GM19463 (cell line): ENCODE results near the gene SRGAP2C.
"Not testable (repeated sequence)": the region's sequence is repeated elsewhere in the genome, so short reads cannot be mapped to it uniquely, and the experiment has no call there.

Experiments
- ATAC-seq: cut with Tn5 transposase; IDR thresholded peaks from one replicate; pipeline ENCODE4 v1.9.1; 2021; ENCODE audit warnings: mild to moderate bottlenecking, moderate library complexity; ENCODE audit not compliant: unreplicated experiment

The SRGAP2C gene

GRCh38 chr1:121275435-121275834, 90.7 kb downstream of the SRGAP2C start:
- ATAC-seq: not testable (repeated sequence)

GRCh38 chr1:121278202-121278601, 93.4 kb downstream of the SRGAP2C start:
- not testable (repeated sequence) for ATAC-seq

GRCh38 chr1:121278777-121279547, 94.2 kb downstream of the SRGAP2C start:
- ATAC-seq: not testable (repeated sequence)

GRCh38 chr1:121279548-121279898, 94.7 kb downstream of the SRGAP2C start:
- not testable (repeated sequence) for ATAC-seq

- not testable (repeated sequence) for ATAC-seq
Observed at GRCh38 chr1:121280699-121281317, 96.0 kb downstream of the SRGAP2C start.

- not testable (repeated sequence) for ATAC-seq
Observed at GRCh38 chr1:121281480-121281879, 96.7 kb downstream of the SRGAP2C start.

GRCh38 chr1:121283587-121284180, 98.9 kb downstream of the SRGAP2C start:
- not testable (repeated sequence) for ATAC-seq

GRCh38 chr1:121292590-121292989, 107.8 kb downstream of the SRGAP2C start:
- not testable (repeated sequence) for ATAC-seq

GRCh38 chr1:121293263-121294204, 108.8 kb downstream of the SRGAP2C start:
- ATAC-seq: not testable (repeated sequence)

GRCh38 chr1:121294205-121294570, 109.4 kb downstream of the SRGAP2C start:
- ATAC-seq: not testable (repeated sequence)

- not testable (repeated sequence) for ATAC-seq
Observed at GRCh38 chr1:121296563-121296962, 111.8 kb downstream of the SRGAP2C start.

- ATAC-seq: not testable (repeated sequence)
Observed at GRCh38 chr1:121298529-121298928, 113.8 kb downstream of the SRGAP2C start.

GRCh38 chr1:121299514-121300149, 114.9 kb downstream of the SRGAP2C start:
- not testable (repeated sequence) for ATAC-seq

GRCh38 chr1:121301876-121302275, 117.1 kb downstream of the SRGAP2C start:
- ATAC-seq: not testable (repeated sequence)

- not testable (repeated sequence) for ATAC-seq
Observed at GRCh38 chr1:121307759-121308158, 123.0 kb downstream of the SRGAP2C start.

- not testable (repeated sequence) for ATAC-seq
Observed at GRCh38 chr1:121315509-121315908, 130.7 kb downstream of the SRGAP2C start.

- ATAC-seq: not testable (repeated sequence)
Observed at GRCh38 chr1:121316081-121316480, 131.3 kb downstream of the SRGAP2C start.

- ATAC-seq: not testable (repeated sequence)
Observed at GRCh38 chr1:121317491-121318468, 133.0 kb downstream of the SRGAP2C start.

- not testable (repeated sequence) for ATAC-seq
Observed at GRCh38 chr1:121318687-121319086, 133.9 kb downstream of the SRGAP2C start.
